Measurements from ENCODE around the gene ZNF860.

DNA sequence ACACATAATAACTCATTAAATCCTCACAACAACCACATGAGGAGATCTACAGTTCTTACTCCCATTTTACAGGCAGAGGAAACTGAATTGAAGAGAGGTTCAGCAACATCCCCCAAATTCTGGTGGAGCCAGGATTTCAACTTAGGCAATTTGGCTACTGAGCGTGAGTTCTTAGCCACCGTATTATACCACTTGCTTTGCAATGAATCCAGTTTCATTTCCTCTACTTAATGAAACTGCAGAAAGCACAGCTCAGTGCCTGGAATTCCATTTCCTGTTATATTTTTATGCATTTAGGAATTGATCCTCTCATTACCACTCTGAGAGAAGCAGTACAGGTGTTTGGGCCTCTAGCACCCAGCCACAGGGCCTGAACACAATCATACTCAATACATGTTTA, 4.3 kb downstream of the ZNF860 start:
- TF ChIP-seq, protein P1, sequence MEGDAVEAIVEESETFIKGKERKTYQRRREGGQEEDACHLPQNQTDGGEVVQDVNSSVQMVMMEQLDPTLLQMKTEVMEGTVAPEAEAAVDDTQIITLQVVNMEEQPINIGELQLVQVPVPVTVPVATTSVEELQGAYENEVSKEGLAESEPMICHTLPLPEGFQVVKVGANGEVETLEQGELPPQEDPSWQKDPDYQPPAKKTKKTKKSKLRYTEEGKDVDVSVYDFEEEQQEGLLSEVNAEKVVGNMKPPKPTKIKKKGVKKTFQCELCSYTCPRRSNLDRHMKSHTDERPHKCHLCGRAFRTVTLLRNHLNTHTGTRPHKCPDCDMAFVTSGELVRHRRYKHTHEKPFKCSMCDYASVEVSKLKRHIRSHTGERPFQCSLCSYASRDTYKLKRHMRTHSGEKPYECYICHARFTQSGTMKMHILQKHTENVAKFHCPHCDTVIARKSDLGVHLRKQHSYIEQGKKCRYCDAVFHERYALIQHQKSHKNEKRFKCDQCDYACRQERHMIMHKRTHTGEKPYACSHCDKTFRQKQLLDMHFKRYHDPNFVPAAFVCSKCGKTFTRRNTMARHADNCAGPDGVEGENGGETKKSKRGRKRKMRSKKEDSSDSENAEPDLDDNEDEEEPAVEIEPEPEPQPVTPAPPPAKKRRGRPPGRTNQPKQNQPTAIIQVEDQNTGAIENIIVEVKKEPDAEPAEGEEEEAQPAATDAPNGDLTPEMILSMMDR (IDR thresholded peaks at IDR 0.05; ENCODE audit: low read depth, low read length): no peak
- TF ChIP-seq EZH2phosphoT487 (IDR thresholded peaks at IDR 0.05; ENCODE audit: low read depth): no peak

Measured in OCI-LY3 (cell line).